Testis (tissue), 3 donors: ENCODE measurements around the gene CEP250. TPM values are rescaled to one million over a fixed set of nuclear protein-coding genes. Genes with fewer than 3 reads are reported as not detected.

ENCODE experiments used
- DNase-seq: peaks from one replicate; pipeline ENCODE4 v3.0.0-alpha.2; 2019
- H3K27ac ChIP-seq, 2 donors: fragments of 200-600 bp; sonication (generic); one replicate each; pipeline ENCODE4 v1.5.1; 2019
- H3K27me3 ChIP-seq: fragments of 200-600 bp; sonication (generic); one replicate; pipeline ENCODE4 v1.5.1; 2019
- H3K36me3 ChIP-seq: fragments of 200-600 bp; sonication (generic); one replicate; pipeline ENCODE4 v1.5.1; 2017; ENCODE audit warnings: low read depth; ENCODE audit errors: missing control alignments
- H3K4me1 ChIP-seq: fragments of 200-600 bp; sonication (generic); one replicate; pipeline ENCODE4 v1.5.1; 2019
- H3K4me3 ChIP-seq, 2 donors: fragments of 200-600 bp; sonication (generic); one replicate each; pipeline ENCODE4 v1.5.1; 2017 to 2019
- H3K9me3 ChIP-seq: fragments of 200-600 bp; sonication (generic); one replicate; pipeline ENCODE4 v1.5.1; 2017
- POLR2A ChIP-seq: fragments of 450-650 bp; IDR thresholded peaks from one replicate; pipeline ENCODE4 v1.6.1; 2017; ENCODE audit warnings: antibody characterized with exemption, mild to moderate bottlenecking, moderate library complexity
- WGBS, 2 donors: methylation state at CpG; one replicate each; pipeline ENCODE4 v1.1.5; 2018; 5-methylcytosine and 5-hydroxymethylcytosine counted together
- intact Hi-C: fragments of 100-400 bp; cut with DNase I; formaldehyde crosslinking; loops from one replicate; pipeline ENCODE4 v1.15.1; 2023; ENCODE audit warnings: low total_unique reads
- polyA plus RNA-seq: library from polyadenylated mRNA; stranded (reverse); fragments of 350-450 nt; fragmentation: Illumina TruSeq; extraction: RNeasy Lipid Tissue Mini Kit (QIAGEN cat#74804); gene quantifications from one replicate; pipeline ENCODE4 v1.2.3, GENCODE V29; 2014; ENCODE audit warnings: low read depth, low replicate concordance; ENCODE audit not compliant: insufficient read depth
- total RNA-seq, 2 donors: library from RNA; depleted of rRNA; stranded (reverse); fragments of >200 nt; gene quantifications; one replicate each; pipeline ENCODE4 v1.2.3, GENCODE V29; 2016
- TF ChIP-seq, protein P1 (sequence below), 3 experiments: fragments of 450-650 bp in 2 of 3; fragments of 200-600 bp in 1 of 3; sonication (generic) in 1 of 3; IDR thresholded peaks; one replicate each; pipeline ENCODE4 v1.5.1; 2016 to 2019; ENCODE audit warnings: antibody characterized with exemption in 3 of 3, mild to moderate bottlenecking in 2 of 3, moderate library complexity in 1 of 3

CEP250 gene
- total and polyA plus RNA-seq, 3 donors from 2014 or later, result 41.2 to 68.6 (median 54.5) TPM

DNA sequence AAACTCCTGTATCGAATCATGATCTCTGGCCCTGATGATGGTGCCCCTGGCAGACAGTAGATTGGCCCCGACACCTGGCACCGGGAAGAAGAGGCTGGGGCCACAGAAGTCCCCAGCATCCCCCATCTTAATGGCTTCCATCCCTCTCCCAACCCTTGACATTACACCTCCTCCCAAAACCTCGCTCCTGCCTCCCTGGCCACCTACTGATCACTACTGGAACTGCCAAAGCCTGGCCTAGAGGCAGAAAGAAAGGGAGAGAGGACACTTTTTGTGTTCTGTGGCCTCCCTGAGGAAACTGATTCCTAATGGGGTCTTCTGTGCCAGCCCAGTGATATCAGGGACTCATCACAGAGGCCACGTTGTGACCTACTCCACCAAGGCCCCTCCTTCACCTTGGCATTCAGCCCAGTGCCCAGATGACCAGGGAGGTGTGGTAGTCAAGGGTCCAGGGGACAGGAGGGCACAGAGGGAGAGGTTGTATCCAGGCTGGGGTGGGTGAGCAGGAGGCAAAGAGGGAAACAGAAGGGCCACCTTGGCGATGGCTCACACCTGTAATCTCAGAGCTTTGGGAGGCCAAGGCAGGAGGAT is 68.0 kb downstream of the CEP250 start:
- Histone ChIP-seq H3K27me3 (no peaks in the 10 kb centered on the region), H3K9me3 (no peaks in the 10 kb centered on the region), H3K4me3 (no peak overlapping the region), H3K27ac (no peak overlapping the region), H3K4me1 (no peaks in the 10 kb centered on the region), H3K36me3 (no peaks in the 10 kb centered on the region)
- TF ChIP-seq, protein P1, sequence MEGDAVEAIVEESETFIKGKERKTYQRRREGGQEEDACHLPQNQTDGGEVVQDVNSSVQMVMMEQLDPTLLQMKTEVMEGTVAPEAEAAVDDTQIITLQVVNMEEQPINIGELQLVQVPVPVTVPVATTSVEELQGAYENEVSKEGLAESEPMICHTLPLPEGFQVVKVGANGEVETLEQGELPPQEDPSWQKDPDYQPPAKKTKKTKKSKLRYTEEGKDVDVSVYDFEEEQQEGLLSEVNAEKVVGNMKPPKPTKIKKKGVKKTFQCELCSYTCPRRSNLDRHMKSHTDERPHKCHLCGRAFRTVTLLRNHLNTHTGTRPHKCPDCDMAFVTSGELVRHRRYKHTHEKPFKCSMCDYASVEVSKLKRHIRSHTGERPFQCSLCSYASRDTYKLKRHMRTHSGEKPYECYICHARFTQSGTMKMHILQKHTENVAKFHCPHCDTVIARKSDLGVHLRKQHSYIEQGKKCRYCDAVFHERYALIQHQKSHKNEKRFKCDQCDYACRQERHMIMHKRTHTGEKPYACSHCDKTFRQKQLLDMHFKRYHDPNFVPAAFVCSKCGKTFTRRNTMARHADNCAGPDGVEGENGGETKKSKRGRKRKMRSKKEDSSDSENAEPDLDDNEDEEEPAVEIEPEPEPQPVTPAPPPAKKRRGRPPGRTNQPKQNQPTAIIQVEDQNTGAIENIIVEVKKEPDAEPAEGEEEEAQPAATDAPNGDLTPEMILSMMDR (IDR thresholded peaks at IDR 0.05), result peak in 2 of 3 experiments; percentile 24 to 43
- no peak for TF ChIP-seq POLR2A
- intact Hi-C loops, result no loop called here
- no peak for DNase-seq
- WGBS, 2 donors, result 78 to 81% methylated on average over 6 of the region's 6 CpGs

DNA sequence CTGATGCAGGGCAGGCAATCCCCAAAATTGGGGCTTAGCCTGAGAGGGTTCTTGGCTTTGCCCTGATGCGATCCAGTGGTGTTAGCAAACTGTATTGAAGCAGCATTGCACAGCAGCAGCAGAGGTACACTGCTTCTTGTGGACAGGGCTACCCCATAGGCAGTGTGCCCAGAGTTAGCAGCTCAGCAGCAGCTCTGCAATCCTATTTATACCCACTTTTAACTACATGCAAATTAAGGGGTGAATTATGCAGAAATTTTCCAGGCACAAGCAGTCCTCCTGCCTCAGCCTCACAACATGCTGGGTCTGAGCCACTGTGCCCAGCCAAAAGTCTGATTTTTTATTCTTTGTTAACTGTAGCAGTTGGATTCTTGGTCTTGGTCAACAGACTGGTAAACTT is 70.2 kb downstream of the CEP250 start:
- no peak overlapping the region for H3K4me3 ChIP-seq
- intact Hi-C loops, result no loop called here
- TF ChIP-seq, protein P1 (IDR thresholded peaks at IDR 0.05), result no peak
- TF ChIP-seq POLR2A, result no peak
- DNase-seq, result no peak
- no peak overlapping the region for H3K27ac ChIP-seq
- no peaks in the 10 kb centered on the region for H3K9me3 ChIP-seq
- no peaks in the 10 kb centered on the region for H3K36me3 ChIP-seq
- H3K27me3 ChIP-seq, result no peaks in the 10 kb centered on the region
- no peaks in the 10 kb centered on the region for H3K4me1 ChIP-seq
- 89 to 96% methylated on average over 1 of the region's 1 CpG for WGBS, 2 donors

DNA sequence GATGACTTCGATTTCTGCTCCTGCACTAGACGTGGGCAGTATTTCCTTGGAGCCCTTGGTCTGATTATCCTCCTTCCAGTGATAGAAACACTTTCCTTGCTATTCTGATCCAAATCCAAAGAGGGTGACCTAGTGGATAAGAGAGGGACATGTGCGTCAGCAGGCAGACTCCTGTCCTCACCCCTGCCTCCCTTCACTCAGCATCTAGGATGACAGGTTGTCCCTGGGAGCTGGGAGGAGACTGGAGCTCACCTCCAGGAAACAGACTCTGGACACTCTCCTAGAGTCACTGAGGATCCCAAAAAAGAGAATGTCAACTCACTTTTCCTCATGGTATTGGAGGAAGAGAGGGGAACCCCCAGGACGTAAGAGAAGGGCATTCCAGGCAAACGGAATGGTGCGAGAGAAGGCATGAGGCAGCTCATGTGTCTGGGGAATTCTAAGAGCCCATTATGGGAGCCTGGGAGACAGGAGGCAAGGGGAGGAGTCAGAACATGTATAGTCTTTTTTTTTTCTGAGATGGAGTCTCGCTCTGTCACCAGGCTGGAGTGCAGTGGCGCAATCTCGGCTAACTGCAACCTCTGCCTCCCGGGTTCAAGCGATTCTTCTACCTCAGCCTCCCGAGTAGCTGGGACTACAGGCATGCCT is 71.8 kb downstream of the CEP250 start:
- no peak for TF ChIP-seq POLR2A
- TF ChIP-seq, protein P1 (IDR thresholded peaks at IDR 0.05), result no peak
- Histone ChIP-seq H3K4me1 (no peaks in the 10 kb centered on the region), H3K9me3 (no peaks in the 10 kb centered on the region), H3K36me3 (no peaks in the 10 kb centered on the region), H3K27me3 (no peaks in the 10 kb centered on the region), H3K4me3 (no peak overlapping the region), H3K27ac (no peak overlapping the region)
- intact Hi-C loops, result no loop called here
- WGBS, 2 donors, result 89% methylated on average over 12 of the region's 12 CpGs
- DNase-seq, result no peak

- WGBS, 2 donors, result 90 to 92% methylated on average over 2 of the region's 2 CpGs
- Histone ChIP-seq H3K36me3 (no peaks in the 10 kb centered on the region), H3K27ac (no peak within 1 kb of the TSS), H3K4me1 (no peaks in the 10 kb centered on the region), H3K4me3 (no peak within 1 kb of the TSS), H3K9me3 (no peaks in the 10 kb centered on the region), H3K27me3 (no peaks in the 10 kb centered on the region)
- DNase-seq, result no peak
- intact Hi-C loops, result no loop called here
- TF ChIP-seq, protein P1 (IDR thresholded peaks at IDR 0.05), result no peak
Measured at GRCh38 chr20:35529552-35529951, 74.2 kb downstream of the CEP250 start, which contains the start of gene C20orf173. Gene C20orf173 (minus strand): TSS chr20:35529652. CDS start chr20:35529373, 279 bp downstream.
